NCI-H226 (cell line): ENCODE data around the gene NXPH2.

ENCODE experiments used
- DNase-seq: peaks from one replicate; pipeline ENCODE4 v3.0.0-alpha.2; 2015

The NXPH2 gene

GRCh38 chr2:138707392-138708074 lies 72.7 kb downstream of the NXPH2 start:
- DNase-seq = peak; percentile 57

GRCh38 chr2:138703242-138703641 lies 76.9 kb downstream of the NXPH2 start:
- DNase-seq = no peak

GRCh38 chr2:138700716-138701115 lies 79.5 kb downstream of the NXPH2 start:
- no peak for DNase-seq

GRCh38 chr2:138699421-138699820 lies 80.8 kb downstream of the NXPH2 start:
- no peak for DNase-seq

- DNase-seq = no peak
Observed at GRCh38 chr2:138698428-138698827, 81.8 kb downstream of the NXPH2 start.

GRCh38 chr2:138691667-138692066 lies 88.5 kb downstream of the NXPH2 start:
- no peak for DNase-seq

- no peak for DNase-seq
Observed at GRCh38 chr2:138689705-138690104, 90.5 kb downstream of the NXPH2 start.

GRCh38 chr2:138682163-138682562 lies 98.0 kb downstream of the NXPH2 start:
- DNase-seq = no peak

- peak; percentile 45 for DNase-seq
Observed at GRCh38 chr2:138677221-138677620, 103.0 kb downstream of the NXPH2 start.

- DNase-seq = peak; percentile 65
Observed at GRCh38 chr2:138676619-138677021, 103.6 kb downstream of the NXPH2 start.

GRCh38 chr2:138671566-138671965 lies 108.6 kb downstream of the NXPH2 start:
- no peak for DNase-seq

GRCh38 chr2:138670734-138671133 lies 109.5 kb downstream of the NXPH2 start:
- no peak for DNase-seq

- peak; percentile 92 for DNase-seq
Observed at GRCh38 chr2:138665937-138666336, 114.3 kb downstream of the NXPH2 start.

- no peak for DNase-seq
Observed at GRCh38 chr2:138658187-138658894, 121.8 kb downstream of the NXPH2 start.

GRCh38 chr2:138654146-138654545 lies 126.0 kb downstream of the NXPH2 start:
- DNase-seq = no peak

GRCh38 chr2:138652378-138652777 lies 127.8 kb downstream of the NXPH2 start:
- DNase-seq = peak; percentile 94

- peak; percentile 73 for DNase-seq
Observed at GRCh38 chr2:138649571-138649970, 130.6 kb downstream of the NXPH2 start.

- no peak for DNase-seq
Observed at GRCh38 chr2:138648606-138649005, 131.6 kb downstream of the NXPH2 start.

GRCh38 chr2:138644776-138645175 lies 135.4 kb downstream of the NXPH2 start:
- DNase-seq = peak; percentile 29

GRCh38 chr2:138640921-138641676 lies 139.1 kb downstream of the NXPH2 start:
- no peak for DNase-seq

- DNase-seq = no peak
Observed at GRCh38 chr2:138637686-138638085, 142.5 kb downstream of the NXPH2 start.

GRCh38 chr2:138637061-138637460 lies 143.1 kb downstream of the NXPH2 start:
- DNase-seq = no peak

- DNase-seq = no peak
Observed at GRCh38 chr2:138633049-138633448, 147.1 kb downstream of the NXPH2 start.
